ENCODE data around the gene CHST11.

DNA sequence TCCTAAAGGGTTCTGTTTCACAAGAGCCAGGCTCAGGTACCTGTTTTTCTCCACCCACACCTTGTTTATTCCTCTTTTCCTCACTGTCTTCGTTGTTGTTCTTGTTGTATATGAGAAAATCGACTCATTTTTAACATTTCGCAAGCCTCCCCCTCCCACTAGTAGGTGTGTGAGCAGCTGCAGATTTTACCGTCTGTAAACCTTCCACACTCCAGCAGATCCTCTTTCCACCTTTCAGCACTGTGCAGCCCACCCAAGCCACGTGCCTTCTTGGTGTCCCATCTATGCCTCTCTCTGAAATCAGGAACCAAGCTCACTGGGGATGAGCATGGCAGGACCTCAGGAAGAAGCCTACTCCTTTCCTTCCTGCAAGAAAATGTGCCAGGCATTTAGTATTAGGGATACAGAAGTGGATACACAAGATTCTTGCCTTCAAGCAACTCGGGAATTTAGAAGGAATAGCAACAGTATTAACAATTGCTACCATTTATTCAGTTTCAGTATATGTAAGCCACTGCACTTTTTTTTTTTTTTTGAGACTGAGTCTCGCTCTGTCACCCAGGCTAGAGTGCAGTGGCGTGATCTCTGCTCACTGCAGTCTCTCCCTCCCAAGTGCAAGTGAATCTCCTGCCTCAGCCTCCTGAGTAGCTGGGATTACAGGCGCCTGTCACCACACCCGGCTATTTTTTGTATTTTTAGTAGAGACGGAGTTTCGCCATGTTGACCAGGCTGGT is 113.6 kb downstream of the CHST11 start:
- TF ChIP-seq, protein P1, sequence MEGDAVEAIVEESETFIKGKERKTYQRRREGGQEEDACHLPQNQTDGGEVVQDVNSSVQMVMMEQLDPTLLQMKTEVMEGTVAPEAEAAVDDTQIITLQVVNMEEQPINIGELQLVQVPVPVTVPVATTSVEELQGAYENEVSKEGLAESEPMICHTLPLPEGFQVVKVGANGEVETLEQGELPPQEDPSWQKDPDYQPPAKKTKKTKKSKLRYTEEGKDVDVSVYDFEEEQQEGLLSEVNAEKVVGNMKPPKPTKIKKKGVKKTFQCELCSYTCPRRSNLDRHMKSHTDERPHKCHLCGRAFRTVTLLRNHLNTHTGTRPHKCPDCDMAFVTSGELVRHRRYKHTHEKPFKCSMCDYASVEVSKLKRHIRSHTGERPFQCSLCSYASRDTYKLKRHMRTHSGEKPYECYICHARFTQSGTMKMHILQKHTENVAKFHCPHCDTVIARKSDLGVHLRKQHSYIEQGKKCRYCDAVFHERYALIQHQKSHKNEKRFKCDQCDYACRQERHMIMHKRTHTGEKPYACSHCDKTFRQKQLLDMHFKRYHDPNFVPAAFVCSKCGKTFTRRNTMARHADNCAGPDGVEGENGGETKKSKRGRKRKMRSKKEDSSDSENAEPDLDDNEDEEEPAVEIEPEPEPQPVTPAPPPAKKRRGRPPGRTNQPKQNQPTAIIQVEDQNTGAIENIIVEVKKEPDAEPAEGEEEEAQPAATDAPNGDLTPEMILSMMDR (conservative IDR thresholded peaks at IDR 0.05 in 1 of 2, IDR thresholded peaks at IDR 0.05 in 1 of 2; ENCODE audit: extremely low read depth in 1 of 2, insufficient read depth in 1 of 2, low read depth in 1 of 2, low read length in 2 of 2) = no peak
- no peak for TF ChIP-seq EZH2 (IDR thresholded peaks at IDR 0.05; ENCODE audit: borderline replicate concordance, low read length)
